GM12801 (cell line): ENCODE data around the gene FAM135A.

Experiments used
- TF ChIP-seq, protein P1 (sequence below): IDR thresholded peaks from one replicate; pipeline ENCODE4 v1.5.1; 2011; ENCODE audit warnings: control low read depth; ENCODE audit not compliant: insufficient read length; ENCODE audit errors: extremely low read depth

FAM135A gene

DNA sequence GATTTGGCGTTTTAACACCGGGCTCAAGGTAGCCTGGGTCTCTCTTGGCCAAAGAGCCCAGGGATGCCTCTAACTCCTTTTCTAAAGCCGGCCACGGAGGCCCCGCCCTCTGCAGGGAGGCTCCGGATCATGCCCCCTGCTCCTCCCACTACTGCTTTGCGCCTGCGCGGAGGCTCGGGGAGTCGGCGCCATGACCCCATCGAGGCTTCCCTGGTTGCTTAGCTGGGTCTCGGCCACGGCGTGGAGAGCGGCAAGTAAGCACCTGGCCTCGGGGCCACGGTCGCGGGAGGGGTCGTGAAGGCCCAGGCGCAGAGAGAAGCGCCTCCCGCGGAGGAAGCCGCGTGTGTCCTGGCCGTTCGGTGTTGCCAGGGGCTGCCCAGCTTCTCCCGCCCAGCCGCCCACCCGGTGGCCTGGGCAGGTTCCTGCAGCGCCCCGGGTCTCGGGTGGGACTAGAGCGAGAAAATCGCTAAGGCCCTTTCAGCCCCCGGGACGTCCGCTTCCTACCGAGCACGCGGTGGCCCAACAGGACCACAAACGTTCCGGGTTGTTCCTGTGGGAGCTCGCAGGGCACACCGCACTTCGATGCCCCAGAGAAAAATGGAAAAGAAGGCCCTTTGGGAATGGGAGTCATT is 153.6 kb downstream of the FAM135A start, which contains the start of gene SDHAF4:
Gene SDHAF4, plus strand, starts transcription at position 180 of the 632 bp plus-strand sequence. Its CDS starts 11 bp downstream, at position 191.
- TF ChIP-seq, protein P1, sequence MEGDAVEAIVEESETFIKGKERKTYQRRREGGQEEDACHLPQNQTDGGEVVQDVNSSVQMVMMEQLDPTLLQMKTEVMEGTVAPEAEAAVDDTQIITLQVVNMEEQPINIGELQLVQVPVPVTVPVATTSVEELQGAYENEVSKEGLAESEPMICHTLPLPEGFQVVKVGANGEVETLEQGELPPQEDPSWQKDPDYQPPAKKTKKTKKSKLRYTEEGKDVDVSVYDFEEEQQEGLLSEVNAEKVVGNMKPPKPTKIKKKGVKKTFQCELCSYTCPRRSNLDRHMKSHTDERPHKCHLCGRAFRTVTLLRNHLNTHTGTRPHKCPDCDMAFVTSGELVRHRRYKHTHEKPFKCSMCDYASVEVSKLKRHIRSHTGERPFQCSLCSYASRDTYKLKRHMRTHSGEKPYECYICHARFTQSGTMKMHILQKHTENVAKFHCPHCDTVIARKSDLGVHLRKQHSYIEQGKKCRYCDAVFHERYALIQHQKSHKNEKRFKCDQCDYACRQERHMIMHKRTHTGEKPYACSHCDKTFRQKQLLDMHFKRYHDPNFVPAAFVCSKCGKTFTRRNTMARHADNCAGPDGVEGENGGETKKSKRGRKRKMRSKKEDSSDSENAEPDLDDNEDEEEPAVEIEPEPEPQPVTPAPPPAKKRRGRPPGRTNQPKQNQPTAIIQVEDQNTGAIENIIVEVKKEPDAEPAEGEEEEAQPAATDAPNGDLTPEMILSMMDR = no peak

DNA sequence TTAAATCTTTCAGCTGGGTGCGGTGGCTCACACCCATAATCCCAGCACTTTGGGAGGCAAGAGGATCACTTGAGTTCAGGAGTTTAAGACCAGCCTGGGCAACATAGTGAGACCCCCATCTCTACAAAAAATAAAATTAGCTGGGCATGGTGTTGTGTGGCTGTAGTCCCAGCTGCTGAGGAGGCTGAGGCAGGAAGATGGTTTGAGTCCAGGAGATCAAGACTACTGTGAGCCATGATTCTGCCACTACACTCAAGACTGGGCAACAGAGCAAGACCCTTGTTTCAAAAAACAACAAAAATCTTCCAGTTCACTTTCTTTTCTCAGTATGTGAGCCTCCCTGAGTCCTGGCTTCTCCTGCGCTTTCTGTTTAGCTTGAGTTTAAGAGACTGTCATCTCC is 161.3 kb downstream of the FAM135A start:
- TF ChIP-seq, protein P1 = no peak

- TF ChIP-seq, protein P1 = no peak
These were observed 162.7 kb downstream of the FAM135A start for GRCh38 chr6:70575899-70576495.

DNA sequence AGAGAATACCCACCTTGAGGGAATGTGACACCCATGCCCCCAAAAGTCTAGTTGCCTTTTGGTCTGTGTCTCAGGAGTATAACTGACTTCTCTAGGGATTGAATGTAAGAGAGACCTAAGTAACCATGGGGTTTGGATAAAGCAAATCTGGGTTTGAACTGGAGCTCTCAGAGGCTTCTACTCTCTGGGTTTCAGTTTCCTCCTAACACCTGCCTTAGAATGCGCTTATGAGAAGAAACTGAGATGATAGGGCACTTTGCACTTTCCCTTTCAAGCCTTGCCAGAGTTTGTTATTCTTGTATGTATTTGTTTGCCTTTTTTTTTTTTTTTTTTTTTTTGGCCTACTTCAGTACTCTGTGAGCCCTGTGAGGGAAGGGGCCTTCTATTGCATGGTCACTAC is 172.8 kb downstream of the FAM135A start:
- TF ChIP-seq, protein P1 = no peak

DNA sequence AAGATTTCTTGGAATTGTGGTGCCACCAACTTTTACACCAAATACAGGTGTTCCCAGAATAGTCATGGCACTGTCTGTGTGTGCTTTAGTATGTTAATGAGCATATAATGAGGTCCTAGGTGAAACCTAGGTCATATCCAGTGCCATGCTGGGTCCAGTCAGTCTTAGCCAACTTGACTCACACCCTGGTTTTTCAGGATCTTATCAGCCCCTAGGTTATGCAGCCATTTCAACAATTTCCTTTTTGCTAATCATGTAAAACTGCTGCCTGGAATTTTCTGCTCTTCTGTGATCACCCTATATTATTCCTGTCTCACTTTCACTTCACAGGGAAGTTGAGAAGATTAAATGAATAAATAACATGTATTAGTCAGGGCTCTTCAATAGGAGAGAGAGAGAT is 177.1 kb downstream of the FAM135A start:
- TF ChIP-seq, protein P1 = no peak

GRCh38 chr6:70592391-70593117 is 179.2 kb downstream of the FAM135A start:
- TF ChIP-seq, protein P1 = no peak

- TF ChIP-seq, protein P1 = no peak
These were observed 179.8 kb downstream of the FAM135A start for GRCh38 chr6:70593118-70593486.
